HG03060 (cell line): ENCODE results near the gene LHX8.
"Not testable (repeated sequence)": the region's sequence is repeated elsewhere in the genome, so short reads cannot be mapped to it uniquely, and the experiment has no call there.

ENCODE experiments used
- ATAC-seq: cut with Tn5 transposase; IDR thresholded peaks from one replicate; pipeline ENCODE4 v1.9.1; 2021; ENCODE audit warnings: low read depth, moderate number of reproducible peaks; ENCODE audit not compliant: unreplicated experiment

The LHX8 gene

DNA sequence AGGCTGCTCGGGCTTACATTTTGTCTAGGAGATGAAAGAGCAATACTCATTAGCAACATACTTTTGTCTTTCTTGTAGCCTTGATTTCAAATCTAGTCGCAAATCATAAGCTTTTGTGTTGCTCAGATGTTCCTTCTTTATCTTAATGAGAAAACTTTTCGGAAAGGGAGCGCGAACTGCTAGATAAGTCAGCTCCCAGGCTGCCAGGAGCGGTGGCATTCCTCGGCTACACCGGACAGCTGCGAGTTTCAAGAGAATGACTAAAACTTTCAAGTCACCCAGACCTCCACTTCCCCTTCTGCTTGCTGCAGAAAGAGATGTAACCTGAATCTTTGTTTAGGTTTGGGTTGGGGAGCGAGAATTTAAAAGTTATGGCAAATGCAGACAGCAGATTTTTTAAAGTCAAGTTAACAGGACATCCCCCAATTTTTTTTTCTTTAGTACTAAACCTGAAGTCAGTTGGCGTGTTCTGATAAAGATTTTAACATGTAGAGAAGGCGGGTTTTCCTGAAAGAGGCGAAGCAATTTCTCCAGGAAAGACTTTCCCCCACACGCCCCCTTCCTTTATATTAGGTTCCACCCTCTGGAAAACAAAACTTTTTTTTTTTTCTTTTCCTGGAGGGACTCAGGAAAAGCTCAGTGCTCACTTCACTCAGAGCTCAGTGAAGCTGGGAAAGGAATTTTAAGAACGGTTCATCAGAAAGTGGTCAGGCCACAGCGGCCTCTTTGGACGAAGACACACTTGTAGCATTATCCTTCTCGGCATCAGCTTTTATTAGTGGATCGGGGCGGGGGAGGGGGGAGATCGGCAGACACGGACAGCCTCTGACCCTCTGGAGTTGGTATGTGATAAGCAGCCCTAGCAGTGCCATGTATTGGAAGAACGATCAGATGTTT is at the start of gene LHX8:
TSS of gene LHX8 (plus strand) at position 639 of the 897 bp plus-strand sequence. CDS start 2,227 bp downstream, outside the sequence.
- ATAC-seq = no peak

DNA sequence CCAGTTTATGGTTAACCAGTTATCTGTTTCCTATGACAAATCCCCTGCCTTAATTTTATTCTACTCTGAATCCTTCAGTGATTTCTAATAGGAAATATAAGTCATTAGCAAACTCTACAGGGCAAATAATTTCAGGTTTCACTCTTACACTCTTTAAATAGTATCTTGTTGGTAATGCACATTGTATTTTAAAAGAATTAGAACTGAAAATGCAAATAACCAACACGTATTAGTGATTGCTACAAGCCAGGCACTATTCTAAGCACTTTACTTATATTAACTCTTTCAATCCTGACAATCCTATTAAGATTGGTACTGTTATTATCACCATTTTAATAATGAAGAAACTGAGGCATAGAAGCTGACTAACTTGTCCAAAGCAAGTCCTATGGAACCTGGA is 48.3 kb upstream of the LHX8 start:
- no peak for ATAC-seq

DNA sequence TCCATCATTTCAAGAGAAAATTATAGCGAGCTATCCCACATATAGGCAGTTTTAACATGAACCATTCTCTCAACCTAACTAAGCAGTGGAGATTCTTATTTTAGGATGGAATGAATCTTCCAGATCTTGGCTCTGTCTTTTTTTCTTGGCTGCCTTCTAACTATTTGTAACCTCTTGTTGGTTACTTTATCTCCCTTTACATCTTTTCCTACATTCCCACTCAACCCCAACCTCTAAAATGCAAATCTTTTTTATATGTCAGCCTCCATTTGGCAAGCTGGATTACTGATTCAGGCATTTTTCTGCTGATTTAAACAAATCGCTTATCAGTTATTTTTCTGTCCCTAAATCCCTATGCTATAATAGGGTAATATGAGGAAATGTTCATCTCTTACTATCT is 46.9 kb upstream of the LHX8 start:
- ATAC-seq = no peak

DNA sequence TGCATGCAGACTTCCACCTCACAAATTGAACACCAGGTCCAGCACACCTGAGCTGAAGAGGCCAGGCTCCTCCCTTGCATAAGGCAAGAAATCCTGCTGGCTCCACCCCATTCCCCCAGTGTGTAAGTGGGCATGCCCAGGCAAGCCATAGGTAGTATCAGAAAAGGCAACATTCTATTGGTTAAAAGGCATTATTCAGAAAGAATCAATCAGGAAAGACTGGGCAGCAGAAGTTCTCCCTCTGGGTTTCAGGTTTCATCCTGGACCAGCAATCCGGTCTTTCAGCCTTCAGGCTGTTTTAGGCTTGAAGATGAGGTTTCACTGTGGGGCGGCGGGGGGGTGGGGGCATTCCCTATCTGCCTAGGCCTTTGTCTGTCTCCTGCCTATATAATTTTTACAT is 42.0 kb upstream of the LHX8 start:
- no peak for ATAC-seq

DNA sequence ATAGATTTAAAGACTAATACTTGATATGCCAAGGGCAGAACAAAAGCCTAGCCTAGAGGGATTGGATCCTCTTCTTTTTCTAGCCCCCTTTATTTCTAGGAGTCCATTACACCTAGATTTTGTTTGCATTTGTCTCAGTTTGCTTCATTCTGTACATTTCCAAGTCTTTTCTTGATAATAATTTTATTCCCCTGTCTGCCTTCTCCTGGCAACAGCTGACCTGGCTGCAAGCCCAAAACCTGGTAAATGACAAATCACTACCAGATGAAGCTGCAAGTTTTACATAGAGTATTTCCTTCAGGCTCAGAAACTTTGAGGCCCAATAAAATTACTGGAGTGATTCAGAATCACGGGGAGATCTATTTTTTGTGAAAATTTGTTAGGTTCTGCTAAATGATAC is 36.5 kb upstream of the LHX8 start:
- ATAC-seq = no peak

DNA sequence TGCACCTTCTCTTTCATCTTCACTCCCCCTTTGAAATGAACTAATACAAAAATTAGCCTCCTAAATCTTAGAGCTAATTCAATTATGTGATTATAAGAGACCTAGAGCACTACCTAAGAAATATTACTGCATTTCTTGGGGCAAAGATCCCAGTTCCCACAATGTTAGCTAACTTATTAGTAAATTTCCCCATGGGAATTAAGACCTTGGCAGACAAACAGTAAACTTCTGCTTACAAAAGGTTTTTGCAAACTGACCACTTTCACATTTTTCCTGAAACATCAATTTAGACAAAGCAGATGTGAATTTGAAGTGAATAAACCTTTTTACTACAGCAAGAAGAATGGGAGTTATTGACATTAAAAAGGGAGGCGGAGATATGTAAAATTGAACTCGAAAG is 34.6 kb upstream of the LHX8 start:
- ATAC-seq = no peak

DNA sequence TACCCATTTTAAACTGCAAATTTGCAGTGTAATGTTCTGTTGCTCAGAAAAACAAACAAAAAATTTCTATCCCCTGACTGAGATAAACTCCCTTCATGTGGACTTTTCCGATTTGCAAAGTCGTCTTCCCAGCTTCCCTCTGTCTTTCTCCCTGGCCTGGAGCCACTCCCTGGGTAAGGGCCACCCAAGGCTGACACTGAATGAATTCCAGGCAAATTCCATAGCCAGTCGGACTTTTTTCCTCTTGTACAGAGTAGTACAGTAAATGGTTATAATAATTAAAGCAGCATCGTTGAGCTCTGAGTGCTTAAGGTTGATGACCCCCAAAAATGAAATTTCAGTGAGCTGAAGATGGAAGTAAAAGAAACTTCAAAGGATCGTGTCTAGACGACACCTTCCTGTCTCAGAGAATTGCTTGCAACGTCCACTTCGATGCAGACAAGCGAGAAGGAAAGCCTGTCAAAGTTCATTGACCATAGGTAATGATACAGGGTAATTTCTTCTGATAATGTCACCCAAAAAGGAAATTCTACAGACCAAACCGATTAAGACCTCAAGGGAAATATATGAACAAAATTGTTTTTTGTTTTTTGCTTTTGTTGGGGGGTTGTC is 33.6 kb upstream of the LHX8 start:
- no peak for ATAC-seq

DNA sequence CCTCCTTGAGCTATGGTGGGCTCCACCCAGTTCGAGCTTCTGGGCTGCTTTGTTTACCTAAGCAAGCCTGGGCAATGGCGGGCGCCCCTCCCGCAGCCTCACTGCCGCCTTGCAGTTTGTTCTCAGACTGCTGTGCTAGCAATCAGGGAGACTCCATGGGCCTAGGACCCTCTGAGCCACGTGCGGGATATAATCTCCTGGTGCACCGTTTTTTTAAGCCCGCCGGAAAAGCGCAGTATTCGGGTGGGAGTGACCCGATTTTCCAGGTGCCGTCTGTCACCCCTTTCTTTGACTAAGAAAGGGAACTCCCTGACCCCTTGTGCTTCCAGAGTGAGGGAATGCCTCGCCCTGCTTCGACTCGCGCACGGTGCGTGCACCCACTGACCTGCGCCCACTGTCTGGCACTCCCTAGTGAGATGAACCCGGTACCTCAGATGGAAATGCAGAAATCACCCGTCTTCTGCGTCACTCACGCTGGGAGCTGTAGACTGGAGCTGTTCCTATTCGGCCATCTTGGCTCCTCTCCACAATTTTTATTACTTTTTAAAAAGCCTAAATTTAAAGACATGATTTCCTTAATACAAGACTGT is 21.7 kb upstream of the LHX8 start:
- not testable (repeated sequence) for ATAC-seq

DNA sequence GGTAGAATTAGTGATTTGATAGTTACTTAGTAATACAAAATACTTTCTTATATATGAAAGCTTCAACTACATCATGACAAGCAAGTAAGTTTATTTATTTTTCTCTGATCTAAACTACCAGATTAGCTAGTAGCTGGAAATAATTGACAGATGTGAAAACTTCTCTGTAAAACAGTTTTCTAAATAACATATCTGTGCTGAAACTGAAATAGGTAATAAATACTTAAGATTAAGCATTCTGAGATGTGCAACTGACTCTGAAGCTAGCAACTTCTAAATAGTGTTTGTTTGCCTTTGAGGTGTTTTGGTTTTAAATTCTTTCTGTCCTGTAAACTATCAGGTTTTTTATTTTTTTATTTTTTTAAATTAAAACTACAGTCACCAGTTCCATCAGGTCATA is 18.5 kb upstream of the LHX8 start:
- no peak for ATAC-seq

DNA sequence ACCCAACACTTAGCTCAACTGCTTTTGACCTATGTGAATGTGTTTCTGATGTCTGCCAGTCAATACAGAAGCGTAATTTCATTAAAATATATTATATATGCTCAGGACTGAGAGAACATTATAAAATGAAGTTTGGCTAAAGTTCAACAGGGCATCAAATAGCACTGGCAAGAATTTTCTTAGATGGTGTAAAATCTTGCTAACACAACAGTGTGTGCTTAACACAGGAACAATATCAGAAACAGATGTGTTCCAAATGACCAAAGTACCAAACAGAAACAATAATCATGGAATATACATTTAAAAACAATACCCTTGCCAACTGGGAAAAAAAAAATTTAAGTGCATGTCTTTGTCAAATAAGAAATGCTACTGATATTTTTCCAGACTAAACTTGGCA is 10.4 kb upstream of the LHX8 start:
- ATAC-seq = no peak

DNA sequence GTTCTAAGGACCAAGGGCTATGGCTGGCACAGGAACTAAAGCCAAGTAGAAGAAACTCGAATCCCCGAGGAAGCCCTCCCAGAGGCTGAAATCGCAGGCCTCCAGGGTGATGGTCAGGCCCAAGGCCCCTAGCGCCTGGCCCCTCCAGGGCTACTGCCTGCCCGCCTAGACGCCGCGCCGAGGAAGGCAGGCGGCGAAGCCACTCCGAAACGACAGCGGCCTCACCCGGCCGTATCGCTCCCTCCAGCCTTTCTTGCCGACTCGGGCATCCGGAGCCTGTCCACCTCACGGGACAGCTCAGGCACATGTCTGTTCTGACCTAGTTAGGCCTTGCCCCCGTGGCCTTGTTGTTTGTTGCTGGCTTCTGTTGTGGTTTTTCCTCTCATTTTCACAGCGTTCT is 9.7 kb upstream of the LHX8 start:
- no peak for ATAC-seq

DNA sequence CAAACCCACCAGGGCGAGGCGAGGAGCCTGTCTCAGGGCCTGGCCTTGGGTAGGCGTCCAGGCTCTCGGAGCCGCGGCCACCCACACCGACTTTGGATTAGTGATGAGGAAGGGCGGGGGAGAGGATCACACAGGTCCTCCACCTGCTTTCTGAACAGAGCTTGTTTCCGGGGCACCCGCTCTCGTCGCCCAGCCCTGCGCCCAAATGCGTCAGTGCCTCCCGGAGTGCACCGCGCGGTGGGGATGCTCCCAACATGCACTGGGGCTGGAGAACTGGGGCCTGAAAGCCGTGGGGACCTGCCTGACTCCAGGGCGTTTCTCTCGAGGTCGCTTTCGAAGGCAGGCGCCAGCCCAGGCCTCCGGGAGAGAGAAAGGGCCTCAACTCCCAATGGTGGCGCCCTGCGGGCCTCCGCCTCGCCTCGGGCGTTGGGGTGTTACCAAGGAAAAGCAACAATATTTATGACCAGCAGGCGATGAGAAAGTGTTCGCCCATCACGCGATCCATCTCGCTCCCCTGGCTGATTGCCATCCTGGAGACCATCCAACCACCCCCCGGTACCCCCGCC is 8.9 kb upstream of the LHX8 start:
- no peak for ATAC-seq

DNA sequence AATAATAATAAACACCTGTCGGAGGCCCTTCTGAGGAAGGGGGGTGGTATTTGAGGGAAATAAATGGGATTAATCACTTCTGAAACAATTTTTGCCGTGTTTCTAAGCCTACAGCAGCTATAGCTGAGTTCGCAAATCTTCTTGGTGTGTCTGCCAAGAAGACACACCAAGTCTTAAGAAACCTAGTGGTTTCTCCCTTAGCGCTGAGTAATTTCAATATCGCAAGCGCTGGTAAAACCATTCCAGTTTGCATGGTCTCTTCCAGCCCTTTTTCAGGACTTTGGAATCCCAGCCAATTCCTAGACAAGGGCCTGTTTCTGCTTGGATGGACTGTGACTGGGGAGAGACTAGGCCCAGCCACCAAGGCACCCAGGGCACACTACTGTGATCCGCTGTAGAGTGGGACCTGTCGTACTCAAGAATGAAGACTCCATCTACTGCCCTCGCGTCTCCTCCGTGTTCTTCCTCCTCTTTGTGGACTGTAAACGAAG is 7.5 kb upstream of the LHX8 start:
- no peak for ATAC-seq

DNA sequence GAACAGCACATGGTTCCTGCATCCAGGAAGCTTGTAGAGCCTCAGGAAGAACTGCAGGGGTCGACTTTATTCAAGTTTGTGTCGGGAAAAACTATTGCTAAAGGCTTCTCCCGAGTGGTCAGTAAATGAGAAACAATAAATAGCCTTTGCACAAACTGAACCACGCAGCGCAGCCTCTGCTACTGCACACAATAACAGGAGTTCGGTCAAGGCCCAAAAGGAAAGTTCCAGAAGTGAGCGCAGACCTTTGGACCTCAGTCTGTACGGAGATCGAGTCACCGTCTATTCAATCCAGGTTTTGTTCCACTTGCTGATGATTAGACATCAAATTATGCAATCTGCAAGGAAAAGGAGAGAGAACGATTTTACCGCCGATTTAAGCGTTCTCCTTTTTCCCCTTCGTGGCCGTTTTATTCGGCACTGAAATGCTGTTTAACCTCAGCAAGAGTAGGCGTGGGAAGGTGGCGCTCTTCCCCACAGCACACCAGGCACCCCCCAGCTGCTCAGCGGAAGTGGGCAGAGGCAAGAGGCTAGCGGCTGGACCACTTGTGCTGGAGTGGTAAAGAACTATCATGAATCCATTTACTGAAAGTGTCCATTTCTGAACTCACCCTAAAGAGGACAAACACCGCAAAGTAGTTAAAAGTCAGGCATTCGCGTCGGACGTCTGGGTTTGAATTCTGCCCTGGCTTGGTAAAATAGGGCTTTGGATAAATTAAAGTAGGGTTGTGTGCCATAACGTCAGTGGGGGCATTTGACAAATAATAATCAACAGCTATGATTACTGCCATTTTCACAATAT is 6.1 kb upstream of the LHX8 start:
- no peak for ATAC-seq

DNA sequence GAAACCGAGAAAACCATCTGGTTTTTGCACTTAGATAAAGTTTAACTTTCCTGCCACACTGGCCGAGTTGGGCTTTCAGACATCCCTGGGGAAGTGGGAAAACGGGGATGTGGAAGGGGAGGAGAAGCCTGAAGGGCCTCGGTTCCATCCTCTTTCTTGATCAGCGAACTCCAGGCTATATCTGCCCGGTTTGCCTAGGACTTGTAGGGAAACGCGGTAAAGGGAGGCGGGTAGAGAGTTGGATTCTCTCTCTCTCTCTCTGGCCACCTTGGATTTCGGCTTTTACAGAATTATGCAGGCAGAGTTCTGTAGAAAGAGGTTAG is 4.6 kb upstream of the LHX8 start:
- no peak for ATAC-seq

DNA sequence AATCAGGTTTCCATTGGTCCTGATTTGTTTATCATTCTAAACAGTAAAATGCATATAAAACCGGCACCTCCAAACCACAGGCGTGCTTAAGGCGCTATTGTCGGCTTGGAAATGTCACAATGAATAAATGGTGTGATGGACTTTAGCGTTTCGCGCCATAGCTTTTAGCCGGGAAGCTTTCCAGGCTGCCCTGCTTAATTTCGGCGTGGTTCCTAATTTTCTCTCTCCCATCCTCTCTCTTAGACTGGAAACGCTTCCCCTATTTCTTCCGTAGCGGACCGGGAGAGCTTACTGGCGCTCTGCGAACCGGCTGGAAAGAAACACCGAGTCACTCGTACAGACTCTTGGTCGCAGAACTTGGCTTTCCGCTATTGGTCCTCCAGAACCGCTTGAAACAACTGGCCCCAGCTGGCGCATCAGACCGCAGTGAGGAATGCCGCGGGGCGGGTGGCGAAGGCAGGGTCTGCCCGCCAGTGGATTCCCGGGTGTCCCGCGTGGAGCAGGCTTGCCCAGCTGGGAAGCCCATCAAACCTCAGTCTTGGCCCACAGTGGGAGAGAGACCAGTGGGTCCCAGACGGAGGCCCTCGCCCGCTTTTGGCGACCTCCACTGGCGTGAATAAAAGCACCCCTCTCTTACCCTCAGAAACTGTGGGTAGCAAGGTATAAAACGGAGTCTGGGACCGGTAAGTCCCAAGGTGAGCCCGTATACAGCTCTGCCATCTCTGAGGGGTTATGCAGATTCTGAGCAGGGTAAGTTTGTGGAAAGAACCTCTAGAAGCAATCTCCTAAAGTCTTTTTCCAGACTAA is 4.0 kb upstream of the LHX8 start:
- no peak for ATAC-seq

DNA sequence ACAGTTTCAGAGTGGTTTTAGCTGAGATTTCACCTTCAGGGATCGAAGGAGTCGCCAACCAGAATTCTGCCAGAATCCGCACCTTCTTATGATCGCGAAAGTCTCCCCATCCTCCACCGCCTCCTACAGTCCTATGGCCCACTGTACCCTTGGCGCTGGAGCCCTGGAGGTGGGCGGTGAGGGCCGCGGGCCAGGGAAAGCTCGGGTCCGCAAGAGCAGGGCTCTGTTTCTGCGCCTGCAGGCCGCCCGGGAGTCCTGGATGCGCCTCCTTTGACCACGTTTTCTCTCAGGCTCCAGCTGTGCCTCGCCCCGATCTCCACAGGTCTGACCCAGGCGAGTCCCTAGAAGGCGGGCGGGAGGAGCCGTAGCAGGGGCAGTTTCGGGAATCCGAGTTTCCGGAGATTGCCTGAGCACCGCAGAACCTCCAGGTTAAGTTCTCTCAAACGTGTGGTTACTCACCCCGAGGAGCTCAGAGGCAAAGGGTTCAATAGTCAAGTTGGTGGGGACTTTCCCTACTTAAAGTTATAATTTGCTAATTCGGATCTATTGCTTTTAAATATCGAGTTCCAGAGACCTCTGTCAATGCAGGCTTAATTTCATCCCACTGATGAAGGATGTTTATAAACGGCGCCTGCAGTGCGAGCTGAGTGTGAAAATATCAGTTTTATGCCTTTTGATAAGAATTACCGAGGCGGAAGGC is 3.2 kb upstream of the LHX8 start:
- ATAC-seq = no peak

DNA sequence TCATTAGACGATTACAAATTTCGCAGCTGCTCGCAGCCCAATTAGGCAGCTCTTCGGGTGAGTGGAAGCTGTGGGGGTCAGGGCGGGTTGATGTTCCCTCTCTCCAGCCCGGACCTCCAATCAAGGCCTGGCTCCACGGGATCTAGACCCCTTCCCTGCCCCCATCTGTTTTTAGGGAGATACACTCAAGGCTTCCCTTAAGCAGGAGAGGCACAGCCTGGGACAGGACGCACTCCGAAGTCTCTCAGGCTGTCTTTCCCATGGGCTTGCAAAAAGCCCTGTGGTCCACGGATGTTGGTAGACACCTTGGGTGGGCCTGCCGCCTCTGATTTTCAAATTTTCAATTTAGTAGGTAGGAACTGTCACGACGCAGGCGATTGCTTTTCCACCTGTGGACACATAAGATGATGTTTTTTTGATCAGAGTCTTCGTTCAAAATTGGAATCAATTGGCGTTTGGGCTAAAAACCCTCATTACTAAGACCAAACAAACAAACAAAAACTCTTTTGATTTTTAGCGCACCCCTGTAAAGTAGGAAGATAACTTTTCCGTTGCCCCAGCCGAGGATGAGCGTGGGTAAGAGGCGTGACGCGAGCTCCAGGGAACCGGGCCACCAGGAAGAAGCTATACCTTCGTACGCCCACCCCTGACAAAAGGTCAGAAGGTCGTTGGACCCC is 2.5 kb upstream of the LHX8 start:
- no peak for ATAC-seq
